CD4-positive, alpha-beta T cell (primary cell): ENCODE data around the gene ZNF536. TPM values are rescaled to one million over a fixed set of nuclear protein-coding genes. Genes with fewer than 3 reads are reported as not detected.

Source experiments
- ATAC-seq: fragments of 200-7000 bp; cut with Tn5 transposase; one replicate; pipeline ENCODE4 v1.10.0; 2022; ENCODE audit warnings: mild to moderate bottlenecking; ENCODE audit not compliant: poor library complexity
- CTCF ChIA-PET: fragments of 350-600 bp; sonication (Branson Sonifier 250); formaldehyde crosslinking; loops from one replicate; lab custom pipeline; 2021; ENCODE audit warnings: antibody characterized with exemption, inconsistent platforms; lab: Charles Lee
- POLR2A ChIA-PET: fragments of 350-600 bp; sonication (Branson Sonifier 250); formaldehyde crosslinking; loops from one replicate; lab custom pipeline; 2021; ENCODE audit warnings: antibody characterized with exemption, inconsistent platforms; lab: Charles Lee
- DNase-seq, 14 experiments: peaks; one replicate each; pipeline ENCODE4 v3.0.0-alpha.2; 2013 to 2020; ENCODE audit warnings: mixed read lengths in 2 of 14
- H3K27ac ChIP-seq, 2 donors: one replicate each; pipeline versions ENCODE4 v1.5.1 to v1.7.0; 2013; ENCODE audit warnings: low read length in 2 of 2, low read depth in 1 of 2, mild to moderate bottlenecking in 1 of 2
- H3K27me3 ChIP-seq, 2 experiments: 1 replicate in 1 of 2; 2 replicates in 1 of 2; pipeline versions ENCODE4 v1.6.1 to v1.7.0; 2013; ENCODE audit warnings: low read length in 2 of 2, control low read depth in 1 of 2, mild to moderate bottlenecking in 1 of 2, moderate library complexity in 1 of 2; ENCODE audit not compliant: insufficient read depth in 2 of 2, control insufficient read depth in 1 of 2
- H3K36me3 ChIP-seq: one replicate; pipeline ENCODE4 v1.6.1; 2013; ENCODE audit warnings: low read length, control low read depth; ENCODE audit not compliant: insufficient read depth
- H3K4me1 ChIP-seq: one replicate; pipeline ENCODE4 v1.6.1; 2013; ENCODE audit warnings: low read length, control low read depth; ENCODE audit not compliant: insufficient read depth
- H3K4me3 ChIP-seq: one replicate; pipeline ENCODE4 v1.5.1; 2013; ENCODE audit warnings: mild to moderate bottlenecking, low read length, moderate library complexity
- H3K9me3 ChIP-seq, 2 experiments: 1 replicate in 1 of 2; 2 replicates in 1 of 2; pipeline versions ENCODE4 v1.6.1 to v1.7.0; 2013; ENCODE audit warnings: low read length in 2 of 2, mild to moderate bottlenecking in 2 of 2, control low read depth in 1 of 2, moderate library complexity in 1 of 2; ENCODE audit not compliant: control insufficient read depth in 1 of 2, insufficient read depth in 1 of 2
- H3K27ac Mint-ChIP-seq: one replicate; pipeline ENCODE4 v1.8.0; 2020; ENCODE audit warnings: mixed read lengths
- H3K27me3 Mint-ChIP-seq: one replicate; pipeline ENCODE4 v1.8.0; 2021; ENCODE audit warnings: mixed read lengths
- H3K36me3 Mint-ChIP-seq: one replicate; pipeline ENCODE4 v1.8.0; 2021; ENCODE audit warnings: low read depth, mixed read lengths
- H3K4me1 Mint-ChIP-seq: one replicate; pipeline ENCODE4 v1.8.0; 2021; ENCODE audit warnings: low read depth, mixed read lengths
- H3K4me3 Mint-ChIP-seq: one replicate; pipeline ENCODE4 v1.8.0; 2020; ENCODE audit warnings: mild to moderate bottlenecking, mixed read lengths
- H3K9me3 Mint-ChIP-seq: one replicate; pipeline ENCODE4 v1.8.0; 2020; ENCODE audit warnings: mixed read lengths
- intact Hi-C, 2 experiments: fragments of 100-400 bp; cut with DNase I in 1 of 2; cut with micrococcal nuclease in 1 of 2; formaldehyde crosslinking; loops; one replicate each; pipeline versions ENCODE4 v1.15.1 to v1.9.0; 2023 to 2025; cut with DNase I, micrococcal nuclease
- total RNA-seq, 174 experiments: library from RNA in 2 of 174; stranded (reverse) in 2 of 174; gene quantifications; one replicate each; pipeline ENCODE4 v1.2.3 and lab custom pipeline; 2021 to 2026
- TF ChIP-seq, protein P1 (sequence below): fragments of 200-600 bp; IDR thresholded peaks from one replicate; pipeline ENCODE4 v1.8.0; 2022; ENCODE audit warnings: antibody characterized with exemption, mild to moderate bottlenecking

The ZNF536 gene
- total RNA-seq, 2 experiments from 2014 or later = not detected

GRCh38 chr19:30535011-30535410 is 162.8 kb downstream of the ZNF536 start:
- H3K27me3 Mint-ChIP-seq = peaks cover 3% of the 10 kb centered on the region
- POLR2A ChIA-PET = no interaction called here
- no peaks in the 10 kb centered on the region for H3K4me1 ChIP-seq
- ATAC-seq (no peak), DNase-seq (no peak)
- H3K4me1 Mint-ChIP-seq = no peaks in the 10 kb centered on the region
- no peak overlapping the region for H3K4me3 Mint-ChIP-seq
- H3K9me3 Mint-ChIP-seq = no peaks in the 10 kb centered on the region
- TF ChIP-seq, protein P1, sequence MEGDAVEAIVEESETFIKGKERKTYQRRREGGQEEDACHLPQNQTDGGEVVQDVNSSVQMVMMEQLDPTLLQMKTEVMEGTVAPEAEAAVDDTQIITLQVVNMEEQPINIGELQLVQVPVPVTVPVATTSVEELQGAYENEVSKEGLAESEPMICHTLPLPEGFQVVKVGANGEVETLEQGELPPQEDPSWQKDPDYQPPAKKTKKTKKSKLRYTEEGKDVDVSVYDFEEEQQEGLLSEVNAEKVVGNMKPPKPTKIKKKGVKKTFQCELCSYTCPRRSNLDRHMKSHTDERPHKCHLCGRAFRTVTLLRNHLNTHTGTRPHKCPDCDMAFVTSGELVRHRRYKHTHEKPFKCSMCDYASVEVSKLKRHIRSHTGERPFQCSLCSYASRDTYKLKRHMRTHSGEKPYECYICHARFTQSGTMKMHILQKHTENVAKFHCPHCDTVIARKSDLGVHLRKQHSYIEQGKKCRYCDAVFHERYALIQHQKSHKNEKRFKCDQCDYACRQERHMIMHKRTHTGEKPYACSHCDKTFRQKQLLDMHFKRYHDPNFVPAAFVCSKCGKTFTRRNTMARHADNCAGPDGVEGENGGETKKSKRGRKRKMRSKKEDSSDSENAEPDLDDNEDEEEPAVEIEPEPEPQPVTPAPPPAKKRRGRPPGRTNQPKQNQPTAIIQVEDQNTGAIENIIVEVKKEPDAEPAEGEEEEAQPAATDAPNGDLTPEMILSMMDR = no peak
- peaks cover 0 to 4% of the 10 kb centered on the region in 2 experiments for H3K9me3 ChIP-seq
- intact Hi-C loops = no loop called here
- H3K27ac Mint-ChIP-seq = no peak overlapping the region
- CTCF ChIA-PET = no interaction called here
- no peaks in the 10 kb centered on the region for H3K27me3 ChIP-seq
- no peak overlapping the region for H3K4me3 ChIP-seq
- no peak overlapping the region for H3K27ac ChIP-seq
- no peaks in the 10 kb centered on the region for H3K36me3 Mint-ChIP-seq
- H3K36me3 ChIP-seq = no peaks in the 10 kb centered on the region

DNA sequence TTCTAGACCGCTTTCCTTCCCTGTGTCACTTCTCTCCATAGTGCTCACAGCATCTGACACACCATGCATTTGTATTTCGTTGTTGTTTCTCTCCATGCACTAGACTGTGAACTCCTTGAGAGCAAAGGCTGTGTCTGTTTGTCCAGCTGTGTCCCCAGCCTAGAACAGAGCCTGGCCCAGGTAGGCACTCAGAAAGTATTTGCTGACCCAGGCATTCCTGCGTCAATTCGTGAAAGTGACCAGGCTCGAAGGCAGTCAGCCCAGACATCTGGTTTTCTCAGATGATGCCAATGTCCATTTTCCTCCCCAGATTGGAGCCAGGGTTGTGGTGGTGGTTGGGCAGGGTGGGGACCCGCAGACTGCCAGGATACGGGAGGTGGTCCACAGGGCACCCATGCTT is 164.8 kb downstream of the ZNF536 start:
- intact Hi-C loops = no loop called here

DNA sequence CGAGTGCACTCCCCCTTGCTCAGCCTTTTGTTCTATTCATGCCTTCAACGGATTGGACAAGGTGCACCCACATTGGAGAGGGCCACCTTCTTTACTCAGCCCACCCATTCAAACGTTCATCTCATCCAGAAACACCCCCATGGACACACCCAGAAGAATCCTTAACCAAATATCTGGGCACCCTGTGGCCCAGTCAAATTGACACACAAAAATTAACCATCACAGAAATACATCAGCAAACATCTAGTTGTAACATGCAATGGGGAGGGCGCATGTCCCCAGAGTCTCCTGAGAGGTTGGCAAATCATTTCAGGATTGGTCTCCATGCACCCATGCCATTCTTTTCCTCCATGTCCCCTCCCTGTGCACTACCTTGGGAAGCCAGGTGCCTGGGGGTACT is 167.1 kb downstream of the ZNF536 start:
- POLR2A ChIA-PET = no interaction called here
- H3K9me3 ChIP-seq = peaks cover 0 to 8% of the 10 kb centered on the region in 2 experiments
- Mint-ChIP-seq H3K27me3 (peaks cover 3% of the 10 kb centered on the region), H3K4me1 (no peaks in the 10 kb centered on the region), H3K4me3 (no peak overlapping the region), H3K27ac (no peak overlapping the region), H3K9me3 (no peaks in the 10 kb centered on the region), H3K36me3 (no peaks in the 10 kb centered on the region)
- no peaks in the 10 kb centered on the region for H3K4me1 ChIP-seq
- H3K36me3 ChIP-seq = no peaks in the 10 kb centered on the region
- intact Hi-C loops = no loop called here
- TF ChIP-seq, protein P1 = no peak
- H3K27me3 ChIP-seq = no peaks in the 10 kb centered on the region
- H3K4me3 ChIP-seq = no peak overlapping the region
- ATAC-seq (no peak), DNase-seq (no peak)
- CTCF ChIA-PET = no interaction called here
- no peak overlapping the region for H3K27ac ChIP-seq

More for the DNA sequence above, 164.8 kb downstream of the ZNF536 start:
- Mint-ChIP-seq H3K27ac (no peak overlapping the region), H3K9me3 (no peaks in the 10 kb centered on the region), H3K4me3 (no peak overlapping the region), H3K36me3 (no peaks in the 10 kb centered on the region), H3K4me1 (no peaks in the 10 kb centered on the region), H3K27me3 (peaks cover 3% of the 10 kb centered on the region)
- no peak overlapping the region for H3K4me3 ChIP-seq
- no peaks in the 10 kb centered on the region for H3K36me3 ChIP-seq
- H3K4me1 ChIP-seq = no peaks in the 10 kb centered on the region
- H3K27ac ChIP-seq = no peak overlapping the region
- ATAC-seq (no peak), DNase-seq (no peak)
- H3K27me3 ChIP-seq = no peaks in the 10 kb centered on the region
- POLR2A ChIA-PET = no interaction called here
- CTCF ChIA-PET = no interaction called here
- TF ChIP-seq, protein P1 = no peak
- peaks cover 0 to 8% of the 10 kb centered on the region in 2 experiments for H3K9me3 ChIP-seq
